A549 (cell line): ENCODE results near the gene PNMA8B.

Source experiments
- CEBPB ChIP-seq, 2 experiments: fragments of >200 bp in 1 of 2; sonication (Bioruptor Twin) in 1 of 2; formaldehyde crosslinking in 1 of 2; IDR thresholded peaks; 2 replicates each; pipeline ENCODE4 v1.6.1; 2012 to 2016
- CHD2 ChIP-seq: fragments of 150-350 bp; IDR thresholded peaks from 2 replicates; pipeline ENCODE4 v1.6.1; 2014; ENCODE audit warnings: low read length; ENCODE audit not compliant: partially characterized antibody
- CTCF ChIP-seq: fragments of >200 bp; sonication (Bioruptor Twin); formaldehyde crosslinking; IDR thresholded peaks from 3 replicates; pipeline ENCODE4 v1.5.1; 2016
- MAFK ChIP-seq: fragments of 450-650 bp; IDR thresholded peaks from 2 replicates; pipeline ENCODE4 v1.6.1; 2014; ENCODE audit not compliant: partially characterized antibody
- MAZ ChIP-seq: fragments of 150-350 bp; IDR thresholded peaks from 2 replicates; pipeline ENCODE4 v1.6.1; 2014; ENCODE audit warnings: antibody characterized with exemption, low read depth, low read length, borderline replicate concordance
- MYC ChIP-seq: IDR thresholded peaks from 2 replicates; pipeline ENCODE4 v1.6.1; 2012; ENCODE audit warnings: mild to moderate bottlenecking, inconsistent platforms, low read length, improper control_type of control experiment, borderline replicate concordance
- POLR2A ChIP-seq: IDR thresholded peaks from 2 replicates; pipeline ENCODE4 v1.6.1; 2012; ENCODE audit warnings: mild to moderate bottlenecking, low read length
- RARB ChIP-seq: fragments of 250-450 bp; sonication (Bioruptor Pico); IDR thresholded peaks from 2 replicates; pipeline ENCODE4 v1.8.0; 2021; ENCODE audit warnings: mild to moderate bottlenecking, moderate library complexity
- REST ChIP-seq: fragments of 200-600 bp; sonication (generic); IDR thresholded peaks from 2 replicates; pipeline ENCODE4 v1.6.1; 2016; ENCODE audit warnings: antibody characterized with exemption, mild to moderate bottlenecking, moderate library complexity
- TP53 ChIP-seq: fragments of 250-450 bp; sonication (Bioruptor Pico); IDR thresholded peaks from 2 replicates; pipeline ENCODE4 v1.5.0; 2021; ENCODE audit warnings: mild to moderate bottlenecking, moderate library complexity

GRCh38 chr19:46496304-46496703, 637 bp upstream of the PNMA8B start:
- no peak for TF ChIP-seq MAFK
- no peak for TF ChIP-seq CHD2
- TF ChIP-seq TP53 (CRISPR knock-in tag): no peak
- no peak for TF ChIP-seq MYC
- TF ChIP-seq CTCF: no peak
- no peak for TF ChIP-seq CEBPB (IDR thresholded peaks at IDR 0.05)
- no peak for TF ChIP-seq POLR2A
- TF ChIP-seq MAZ: no peak
- TF ChIP-seq REST: no peak
- TF ChIP-seq RARB (CRISPR knock-in tag): no peak
